Heart left ventricle (tissue), 16 donors: ENCODE measurements around the gene ZNF718. TPM values are rescaled to one million over a fixed set of nuclear protein-coding genes. Genes with fewer than 3 reads are reported as not detected.
"Not testable (repeated sequence)": the region's sequence is repeated elsewhere in the genome, so short reads cannot be mapped to it uniquely, and the experiment has no call there.

Experiments used
- ATAC-seq, 4 donors: fragments of 200-7000 bp; cut with Tn5 transposase; one replicate each; pipeline ENCODE4 v1.9.1; 2020 to 2022; ENCODE audit warnings: moderate library complexity in 4 of 4, mild to moderate bottlenecking in 3 of 4, moderate number of reproducible peaks in 1 of 4
- DNase-seq, 5 donors: peaks; one replicate each; pipeline ENCODE4 v3.0.0-alpha.2; 2020
- H3K27ac ChIP-seq, 12 donors: fragments of 200-600 bp; sonication (generic) in 4 of 12; one replicate each; pipeline versions ENCODE4 v1.5.0 to v1.8.0; 2016 to 2022; ENCODE audit warnings: mild to moderate bottlenecking in 2 of 12
- H3K27me3 ChIP-seq, 9 donors: fragments of 200-600 bp; sonication (generic) in 2 of 9; one replicate each; pipeline versions ENCODE4 v1.5.1 to v1.8.0; 2016 to 2022; ENCODE audit warnings: mild to moderate bottlenecking in 3 of 9
- H3K36me3 ChIP-seq, 9 donors: fragments of 200-600 bp; sonication (generic) in 2 of 9; one replicate each; pipeline versions ENCODE4 v1.5.0 to v1.8.0; 2018 to 2022; ENCODE audit warnings: mild to moderate bottlenecking in 2 of 9
- H3K4me1 ChIP-seq, 12 donors: fragments of 200-600 bp; sonication (generic) in 4 of 12; one replicate each; pipeline versions ENCODE4 v1.5.0 to v1.8.0; 2016 to 2022; ENCODE audit warnings: mild to moderate bottlenecking in 3 of 12
- H3K4me3 ChIP-seq, 12 donors: fragments of 200-600 bp; sonication (generic) in 4 of 12; one replicate each; pipeline versions ENCODE4 v1.5.0 to v1.8.0; 2017 to 2022; ENCODE audit warnings: mild to moderate bottlenecking in 9 of 12, moderate library complexity in 4 of 12
- H3K9me3 ChIP-seq, 12 donors: fragments of 200-600 bp; sonication (generic) in 4 of 12; one replicate each; pipeline versions ENCODE4 v1.5.0 to v1.8.0; 2016 to 2022; ENCODE audit warnings: mild to moderate bottlenecking in 1 of 12
- POLR2A ChIP-seq, 2 donors: fragments of 450-650 bp; IDR thresholded peaks; one replicate each; pipeline ENCODE4 v1.6.1; 2017; ENCODE audit warnings: antibody characterized with exemption in 2 of 2, mild to moderate bottlenecking in 2 of 2, moderate library complexity in 2 of 2
- WGBS, 4 donors: extraction: QIAGEN DNeasy Blood & Tissue Kit in 2 of 4; methylation state at CpG; one replicate each; pipeline versions ENCODE4 v1.1.5 to v1.1.7; 2013 to 2018; 5-methylcytosine and 5-hydroxymethylcytosine counted together
- intact Hi-C, 10 donors: fragments of 100-400 bp; cut with DNase I; formaldehyde crosslinking; loops; one replicate each; pipeline versions ENCODE4 v1.11.1 to v1.14.2; 2022
- polyA plus RNA-seq, 2 donors: library from polyadenylated mRNA; stranded (reverse); fragments of 200-250 nt; gene quantifications; one replicate each; pipeline ENCODE4 v1.2.3, GENCODE V29; 2013
- total RNA-seq, 9 donors: library from RNA; depleted of rRNA in 2 of 9; stranded (reverse); fragments of >200 nt in 2 of 9; fragmentation: NEBNext Ultra II Directional in 3 of 9; extraction: Animal tissue kit (Norgen Biotek cat#: 25700) in 3 of 9; gene quantifications; one replicate each; pipeline versions ENCODE4 v1.1.0 to v1.2.4, GENCODE V29; 2016 to 2023
- TF ChIP-seq, protein P1 (sequence below), 12 donors: fragments of 200-600 bp; sonication (generic) in 4 of 12; IDR thresholded peaks; one replicate each; pipeline versions ENCODE4 v1.5.0 to v1.8.0; 2018 to 2022; ENCODE audit warnings: antibody characterized with exemption in 12 of 12, mild to moderate bottlenecking in 5 of 12
- donor health status: ischemic (EF 13 %, LVEDD 7.1; RV severe dilation, severe dysfunction).
- donor health status: healthy with polysubstance abuse.
- donor health status: DM: no; HTN: yes; CAD: no.
- donor health status: DM: no; HTN: no; CAD: no.
- donor health status: ischemic (EF 25% LVEDD 6.9; RV normal size, moderate dysfunction).
- donor health status: ischemic (EF 25% LVEDD 5.7; RV mildly dilated, moderate dysfunction).
- donor health status: healthy.
- donor health status: DM: yes; HTN: yes; CAD: no.
- donor health status: ischemic (EF 35%, LVEDD 5.7; RV mildly dilated, moderate dysfunction).
- donor health status: nonischemic (EF 11% LVEDD 7.7; RV severe dilation, severe dysfunction).
- donor health status: DM: yes; HTN: yes; CAD: no.
- donor health status: PGD.
- donor health status: ischemic (EF 29% LVEDD 5.4; RV normal size, mild dysfunction).
- donor health status: nonischemic (EF 23%, LVEDD 6.1; RV moderate dilation, normal function).

Gene ZNF718
- total and polyA plus RNA-seq, 11 donors = 1.1 to 6.5 (median 2.8) TPM

DNA sequence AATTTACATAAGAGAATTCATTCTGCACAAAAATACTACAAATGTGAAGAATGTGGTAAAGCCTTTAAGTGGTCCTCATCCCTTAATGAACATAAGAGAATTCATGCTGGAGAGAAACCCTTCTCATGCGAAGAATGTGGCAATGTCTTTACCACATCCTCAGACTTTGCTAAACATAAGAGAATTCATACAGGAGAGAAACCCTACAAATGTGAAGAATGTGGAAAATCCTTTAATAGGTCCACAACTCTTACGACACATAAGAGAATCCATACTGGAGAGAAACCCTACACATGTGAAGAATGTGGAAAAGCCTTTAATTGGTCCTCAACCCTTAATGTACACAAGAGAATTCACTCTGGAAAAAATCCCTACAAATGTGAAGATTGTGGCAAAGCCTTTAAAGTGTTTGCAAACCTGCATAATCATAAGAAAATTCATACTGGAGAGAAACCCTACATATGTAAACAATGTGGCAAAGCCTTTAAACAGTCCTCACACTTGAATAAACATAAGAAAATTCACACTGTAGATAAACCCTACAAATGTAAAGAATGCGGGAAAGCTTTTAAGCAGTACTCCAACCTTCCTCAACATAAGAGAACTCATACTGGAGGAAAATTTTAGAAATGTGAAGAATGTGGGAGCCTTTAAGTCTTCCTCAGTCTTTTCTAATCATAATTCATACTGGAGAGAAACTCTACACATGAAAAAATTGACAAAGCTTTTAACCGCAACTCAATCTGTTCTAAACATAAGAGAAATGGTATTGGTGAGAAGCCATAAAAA is 37.4 kb downstream of the ZNF718 start:
- WGBS, 4 donors = 96 to 100% (median 98%) methylated on average over 4 of the region's 4 CpGs
- ATAC-seq = no peak
- Histone ChIP-seq H3K27me3 (no peaks in the 10 kb centered on the region), H3K36me3 (peaks cover 0 to 64% (median 8%) of the 10 kb centered on the region in 9 donors), H3K27ac (no peak overlapping the region), H3K9me3 (peaks cover 12 to 100% (median 98%) of the 10 kb centered on the region in 12 donors), H3K4me3 (no peak overlapping the region), H3K4me1 (no peaks in the 10 kb centered on the region)
- DNase-seq = no peak
- intact Hi-C loops = no loop called here
- TF ChIP-seq, protein P1, sequence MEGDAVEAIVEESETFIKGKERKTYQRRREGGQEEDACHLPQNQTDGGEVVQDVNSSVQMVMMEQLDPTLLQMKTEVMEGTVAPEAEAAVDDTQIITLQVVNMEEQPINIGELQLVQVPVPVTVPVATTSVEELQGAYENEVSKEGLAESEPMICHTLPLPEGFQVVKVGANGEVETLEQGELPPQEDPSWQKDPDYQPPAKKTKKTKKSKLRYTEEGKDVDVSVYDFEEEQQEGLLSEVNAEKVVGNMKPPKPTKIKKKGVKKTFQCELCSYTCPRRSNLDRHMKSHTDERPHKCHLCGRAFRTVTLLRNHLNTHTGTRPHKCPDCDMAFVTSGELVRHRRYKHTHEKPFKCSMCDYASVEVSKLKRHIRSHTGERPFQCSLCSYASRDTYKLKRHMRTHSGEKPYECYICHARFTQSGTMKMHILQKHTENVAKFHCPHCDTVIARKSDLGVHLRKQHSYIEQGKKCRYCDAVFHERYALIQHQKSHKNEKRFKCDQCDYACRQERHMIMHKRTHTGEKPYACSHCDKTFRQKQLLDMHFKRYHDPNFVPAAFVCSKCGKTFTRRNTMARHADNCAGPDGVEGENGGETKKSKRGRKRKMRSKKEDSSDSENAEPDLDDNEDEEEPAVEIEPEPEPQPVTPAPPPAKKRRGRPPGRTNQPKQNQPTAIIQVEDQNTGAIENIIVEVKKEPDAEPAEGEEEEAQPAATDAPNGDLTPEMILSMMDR (IDR thresholded peaks at IDR 0.05) = no peak
- TF ChIP-seq POLR2A (IDR thresholded peaks at IDR 0.05) = no peak

DNA sequence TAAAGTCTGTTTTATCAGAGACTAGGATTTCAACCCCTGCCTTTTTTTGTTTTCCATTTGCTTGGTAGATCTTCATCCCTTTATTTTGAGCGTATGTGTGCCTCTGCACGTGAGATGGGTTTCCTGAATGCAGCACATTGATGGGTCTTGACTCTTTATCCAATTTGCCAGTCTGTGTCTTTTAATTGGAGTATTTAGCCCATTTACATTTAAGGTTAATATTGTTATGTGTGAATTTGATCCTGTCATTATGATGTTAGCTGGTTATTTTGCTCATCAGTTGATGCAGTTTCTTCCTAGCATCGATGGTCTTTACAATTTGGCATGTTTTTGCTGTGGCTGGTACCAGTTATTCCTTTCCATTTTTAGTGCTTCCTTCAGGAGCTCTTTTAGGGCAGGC is 45.3 kb downstream of the ZNF718 start:
- intact Hi-C loops, H3K4me3 ChIP-seq, DNase-seq, H3K27ac ChIP-seq, ATAC-seq, H3K4me1 ChIP-seq, H3K27me3 ChIP-seq: not testable (repeated sequence)
- Histone ChIP-seq H3K9me3 (peaks cover 6 to 97% (median 93%) of the 10 kb centered on the region in 12 donors), H3K36me3 (peaks cover 0 to 25% (median 0%) of the 10 kb centered on the region in 9 donors)
- 96 to 100% (median 98%) methylated on average over 3 of the region's 3 CpGs for WGBS, 4 donors

DNA sequence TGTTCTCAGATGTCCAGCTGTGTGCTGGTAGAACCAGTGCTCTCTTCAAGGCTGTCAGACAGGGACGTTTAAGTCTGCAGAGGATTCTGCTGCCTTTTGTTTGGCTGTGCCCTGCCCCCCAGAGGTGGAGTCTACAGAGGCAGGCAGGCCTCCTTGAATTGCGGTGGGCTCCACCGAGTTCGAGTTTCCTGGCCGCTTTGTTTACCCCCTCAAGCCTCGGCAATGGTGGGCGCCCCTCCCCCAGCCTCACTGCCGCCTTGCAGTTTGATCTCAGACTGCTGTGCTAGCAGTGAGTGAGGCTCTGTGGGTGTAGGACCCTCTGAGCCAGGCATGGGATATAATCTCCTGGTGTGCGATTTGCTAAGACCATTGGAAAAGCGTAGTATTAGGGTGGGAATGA is 47.0 kb downstream of the ZNF718 start:
- intact Hi-C loops, ATAC-seq, H3K27me3 ChIP-seq, H3K4me3 ChIP-seq, H3K27ac ChIP-seq, DNase-seq, H3K4me1 ChIP-seq: not testable (repeated sequence)
- H3K36me3 ChIP-seq = peaks cover 0 to 19% (median 0%) of the 10 kb centered on the region in 9 donors
- 93 to 99% (median 97%) methylated on average over 10 of the region's 10 CpGs for WGBS, 4 donors
- H3K9me3 ChIP-seq = peaks cover 0 to 97% (median 92%) of the 10 kb centered on the region in 12 donors

DNA sequence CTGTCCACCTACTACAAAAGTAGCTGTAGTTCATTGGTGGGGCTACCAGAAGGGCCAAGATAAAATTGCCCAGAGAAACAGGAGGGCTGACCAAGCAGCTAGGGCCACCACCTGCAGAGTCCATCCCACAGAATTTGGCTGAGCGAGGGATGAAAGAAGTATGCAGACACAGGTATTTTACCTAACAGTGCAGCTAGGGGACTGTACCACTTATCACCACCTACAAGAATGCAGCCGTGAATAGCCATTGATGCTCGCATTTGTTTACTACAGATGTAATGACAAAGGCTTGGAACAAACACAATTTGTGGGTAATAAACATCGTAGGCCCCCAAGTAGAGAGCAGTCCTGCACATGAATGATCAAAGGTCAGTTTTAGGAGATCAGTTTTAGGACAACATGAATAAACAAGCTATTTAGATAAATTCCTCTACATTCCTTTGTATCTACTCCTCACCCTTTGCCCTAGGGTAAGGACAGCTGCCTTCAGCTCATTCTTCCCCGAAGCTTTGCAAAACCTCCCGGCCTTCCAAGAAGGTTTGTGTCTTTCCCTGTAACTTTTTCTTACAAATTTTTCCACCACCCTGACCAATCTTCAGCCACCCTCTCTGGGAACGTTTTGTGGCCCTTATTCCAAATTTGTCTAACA is 49.5 kb downstream of the ZNF718 start:
- no peak overlapping the region for H3K27ac ChIP-seq
- H3K27me3 ChIP-seq = no peaks in the 10 kb centered on the region
- intact Hi-C loops = no loop called here
- peaks cover 0 to 10% (median 0%) of the 10 kb centered on the region in 9 donors for H3K36me3 ChIP-seq
- ATAC-seq (no peak), DNase-seq (no peak)
- no peak overlapping the region for H3K4me3 ChIP-seq
- 74 to 83% (median 78%) methylated on average over 7 of the region's 7 CpGs for WGBS, 4 donors
- TF ChIP-seq, protein P1 (IDR thresholded peaks at IDR 0.05) = no peak
- TF ChIP-seq POLR2A (IDR thresholded peaks at IDR 0.05) = no peak
- peaks cover 0 to 100% (median 91%) of the 10 kb centered on the region in 12 donors for H3K9me3 ChIP-seq
- H3K4me1 ChIP-seq = no peaks in the 10 kb centered on the region

DNA sequence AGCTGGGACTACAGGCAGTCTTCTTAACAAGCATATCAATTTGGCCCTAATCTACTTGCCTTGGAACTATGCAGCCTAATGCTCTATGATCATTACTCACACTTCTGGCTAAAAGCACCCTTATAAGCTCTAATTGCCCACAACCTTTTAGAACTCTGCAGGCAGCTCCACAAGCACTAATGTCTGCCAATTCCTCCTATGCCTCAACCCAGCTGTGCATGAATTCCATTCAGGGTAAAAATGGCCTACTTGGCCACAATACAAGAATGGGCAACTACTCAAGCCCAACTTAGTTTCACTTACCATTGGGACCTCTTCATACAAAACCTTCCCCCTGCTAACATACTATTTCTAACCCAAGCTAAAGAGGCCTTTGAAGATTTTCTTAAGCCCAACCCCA is 51.7 kb downstream of the ZNF718 start:
- peaks cover 0 to 6% (median 0%) of the 10 kb centered on the region in 9 donors for H3K36me3 ChIP-seq
- no peak for ATAC-seq
- TF ChIP-seq, protein P1 (IDR thresholded peaks at IDR 0.05) = no peak
- TF ChIP-seq POLR2A (IDR thresholded peaks at IDR 0.05) = no peak

More for the DNA sequence above, 51.7 kb downstream of the ZNF718 start:
- peaks cover 0 to 100% (median 88%) of the 10 kb centered on the region in 12 donors for H3K9me3 ChIP-seq
- H3K27ac ChIP-seq = no peak overlapping the region
- no peaks in the 10 kb centered on the region for H3K27me3 ChIP-seq
- H3K4me1 ChIP-seq = no peaks in the 10 kb centered on the region
- no peak overlapping the region for H3K4me3 ChIP-seq
- no peak for DNase-seq
- intact Hi-C loops = no loop called here
